CD4-positive, alpha-beta T cell (primary cell): ENCODE data around the gene WNK2. TPM values are rescaled to one million over a fixed set of nuclear protein-coding genes. Genes with fewer than 3 reads are reported as not detected.

Experiments
- ATAC-seq: fragments of 200-7000 bp; cut with Tn5 transposase; one replicate; pipeline ENCODE4 v1.10.0; 2022; ENCODE audit warnings: mild to moderate bottlenecking; ENCODE audit not compliant: poor library complexity
- CTCF ChIA-PET: fragments of 350-600 bp; sonication (Branson Sonifier 250); formaldehyde crosslinking; loops from one replicate; lab custom pipeline; 2021; ENCODE audit warnings: antibody characterized with exemption, inconsistent platforms; lab: Charles Lee
- POLR2A ChIA-PET: fragments of 350-600 bp; sonication (Branson Sonifier 250); formaldehyde crosslinking; loops from one replicate; lab custom pipeline; 2021; ENCODE audit warnings: antibody characterized with exemption, inconsistent platforms; lab: Charles Lee
- DNase-seq, 14 experiments: peaks; one replicate each; pipeline ENCODE4 v3.0.0-alpha.2; 2013 to 2020; ENCODE audit warnings: mixed read lengths in 2 of 14
- H3K27ac ChIP-seq, 2 donors: one replicate each; pipeline versions ENCODE4 v1.5.1 to v1.7.0; 2013; ENCODE audit warnings: low read length in 2 of 2, low read depth in 1 of 2, mild to moderate bottlenecking in 1 of 2
- H3K27me3 ChIP-seq, 2 experiments: 1 replicate in 1 of 2; 2 replicates in 1 of 2; pipeline versions ENCODE4 v1.6.1 to v1.7.0; 2013; ENCODE audit warnings: low read length in 2 of 2, control low read depth in 1 of 2, mild to moderate bottlenecking in 1 of 2, moderate library complexity in 1 of 2; ENCODE audit not compliant: insufficient read depth in 2 of 2, control insufficient read depth in 1 of 2
- H3K36me3 ChIP-seq: one replicate; pipeline ENCODE4 v1.6.1; 2013; ENCODE audit warnings: low read length, control low read depth; ENCODE audit not compliant: insufficient read depth
- H3K4me1 ChIP-seq: one replicate; pipeline ENCODE4 v1.6.1; 2013; ENCODE audit warnings: low read length, control low read depth; ENCODE audit not compliant: insufficient read depth
- H3K4me3 ChIP-seq: one replicate; pipeline ENCODE4 v1.5.1; 2013; ENCODE audit warnings: mild to moderate bottlenecking, low read length, moderate library complexity
- H3K9me3 ChIP-seq, 2 experiments: 1 replicate in 1 of 2; 2 replicates in 1 of 2; pipeline versions ENCODE4 v1.6.1 to v1.7.0; 2013; ENCODE audit warnings: low read length in 2 of 2, mild to moderate bottlenecking in 2 of 2, control low read depth in 1 of 2, moderate library complexity in 1 of 2; ENCODE audit not compliant: control insufficient read depth in 1 of 2, insufficient read depth in 1 of 2
- H3K27ac Mint-ChIP-seq: one replicate; pipeline ENCODE4 v1.8.0; 2020; ENCODE audit warnings: mixed read lengths
- H3K27me3 Mint-ChIP-seq: one replicate; pipeline ENCODE4 v1.8.0; 2021; ENCODE audit warnings: mixed read lengths
- H3K36me3 Mint-ChIP-seq: one replicate; pipeline ENCODE4 v1.8.0; 2021; ENCODE audit warnings: low read depth, mixed read lengths
- H3K4me1 Mint-ChIP-seq: one replicate; pipeline ENCODE4 v1.8.0; 2021; ENCODE audit warnings: low read depth, mixed read lengths
- H3K4me3 Mint-ChIP-seq: one replicate; pipeline ENCODE4 v1.8.0; 2020; ENCODE audit warnings: mild to moderate bottlenecking, mixed read lengths
- H3K9me3 Mint-ChIP-seq: one replicate; pipeline ENCODE4 v1.8.0; 2020; ENCODE audit warnings: mixed read lengths
- CTCF ChIP-seq: fragments of 200-600 bp; IDR thresholded peaks from one replicate; pipeline ENCODE4 v1.8.0; 2022; ENCODE audit warnings: antibody characterized with exemption, mild to moderate bottlenecking
- intact Hi-C, 2 experiments: fragments of 100-400 bp; cut with DNase I in 1 of 2; cut with micrococcal nuclease in 1 of 2; formaldehyde crosslinking; loops; one replicate each; pipeline versions ENCODE4 v1.15.1 to v1.9.0; 2023 to 2025; cut with DNase I, micrococcal nuclease
- total RNA-seq, 174 experiments: library from RNA in 2 of 174; stranded (reverse) in 2 of 174; gene quantifications; one replicate each; pipeline ENCODE4 v1.2.3 and lab custom pipeline; 2021 to 2026

WNK2 gene
- total RNA-seq, 2 experiments from 2014 or later, result 0.19 to 0.22 TPM

DNA sequence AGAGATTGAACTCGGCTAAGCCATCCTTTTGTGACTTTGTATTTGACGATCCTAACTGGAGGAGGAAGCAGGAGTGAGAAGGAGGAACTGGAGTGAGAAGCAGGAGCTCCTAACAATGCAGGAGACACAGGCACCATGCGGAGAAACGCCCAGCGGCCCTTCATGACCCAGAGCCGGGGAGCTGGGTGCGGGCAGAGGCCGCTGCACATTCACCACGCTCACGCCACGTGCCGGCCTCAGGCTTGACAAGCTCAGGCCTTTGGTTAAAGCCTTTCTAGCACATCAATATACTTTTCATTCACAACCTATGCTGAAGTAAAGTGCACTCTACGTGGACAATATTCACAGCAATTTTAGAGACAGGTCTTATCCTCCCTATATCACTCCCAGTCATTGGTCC lies 142.7 kb downstream of the WNK2 start:
- H3K9me3 Mint-ChIP-seq, result no peaks in the 10 kb centered on the region
- Histone ChIP-seq H3K4me1 (no peaks in the 10 kb centered on the region), H3K9me3 (no peaks in the 10 kb centered on the region), H3K27me3 (no peaks in the 10 kb centered on the region), H3K27ac (no peak overlapping the region), H3K36me3 (no peaks in the 10 kb centered on the region), H3K4me3 (no peak overlapping the region)
- no peaks in the 10 kb centered on the region for H3K4me1 Mint-ChIP-seq
- no peak overlapping the region for H3K4me3 Mint-ChIP-seq
- no peaks in the 10 kb centered on the region for H3K36me3 Mint-ChIP-seq
- H3K27me3 Mint-ChIP-seq, result peaks cover 13% of the 10 kb centered on the region
- intact Hi-C loops, result no loop called here
- ChIA-PET POLR2A (no interaction called here), CTCF (no interaction called here)
- no peak for ATAC-seq
- H3K27ac Mint-ChIP-seq, result no peak overlapping the region
- no peak for TF ChIP-seq CTCF
- DNase-seq, result no peak

- H3K4me3 ChIP-seq, result no peak overlapping the region
- Mint-ChIP-seq H3K9me3 (peaks cover 2% of the 10 kb centered on the region), H3K4me3 (no peak overlapping the region), H3K27ac (no peak overlapping the region), H3K4me1 (no peaks in the 10 kb centered on the region), H3K27me3 (peaks cover 8% of the 10 kb centered on the region), H3K36me3 (no peaks in the 10 kb centered on the region)
- intact Hi-C loops, result no loop called here
- ATAC-seq (no peak), DNase-seq (no peak)
- no peaks in the 10 kb centered on the region for H3K9me3 ChIP-seq
- ChIA-PET POLR2A (no interaction called here), CTCF (no interaction called here)
- no peaks in the 10 kb centered on the region for H3K36me3 ChIP-seq
- TF ChIP-seq CTCF, result no peak
- H3K27me3 ChIP-seq, result no peaks in the 10 kb centered on the region
- no peaks in the 10 kb centered on the region for H3K4me1 ChIP-seq
- H3K27ac ChIP-seq, result no peak overlapping the region
Measured at GRCh38 chr9:93329629-93330280, 145.8 kb downstream of the WNK2 start.

DNA sequence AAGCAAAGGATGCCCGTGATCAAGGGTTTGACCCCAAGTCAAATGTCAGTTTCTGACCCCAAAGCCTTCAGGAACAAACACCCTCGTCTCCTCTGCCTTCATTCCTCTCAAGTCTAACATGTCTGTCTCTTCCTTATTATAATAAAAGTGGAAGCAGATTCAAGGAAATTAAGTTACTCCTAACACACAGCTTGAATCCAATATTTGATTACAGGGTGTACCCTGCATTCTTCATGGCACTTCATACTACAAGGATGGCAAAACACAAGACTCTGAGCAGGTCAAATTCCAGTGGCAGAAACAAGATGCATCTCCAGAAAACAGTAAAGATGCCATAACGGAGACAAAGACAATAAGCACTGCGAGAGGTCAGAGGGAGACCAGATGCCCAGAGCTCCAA lies 148.4 kb downstream of the WNK2 start:
- Mint-ChIP-seq H3K4me3 (no peak overlapping the region), H3K4me1 (no peaks in the 10 kb centered on the region), H3K27me3 (peaks cover 5% of the 10 kb centered on the region), H3K27ac (no peak overlapping the region), H3K9me3 (peaks cover 2% of the 10 kb centered on the region), H3K36me3 (no peaks in the 10 kb centered on the region)
- no peak overlapping the region for H3K4me3 ChIP-seq
- ATAC-seq, result no peak
- no peak for TF ChIP-seq CTCF
- intact Hi-C loops, result no loop called here
- POLR2A ChIA-PET, result no interaction called here
- H3K9me3 ChIP-seq, result peaks cover 0 to 5% of the 10 kb centered on the region in 2 experiments
- H3K27me3 ChIP-seq, result no peaks in the 10 kb centered on the region
- no peaks in the 10 kb centered on the region for H3K36me3 ChIP-seq
- CTCF ChIA-PET, result no interaction called here
- DNase-seq, result no peak
- H3K27ac ChIP-seq, result no peak overlapping the region
- no peaks in the 10 kb centered on the region for H3K4me1 ChIP-seq
